Naive thymus-derived CD8-positive, alpha-beta T cell (primary cell): ENCODE data around the gene UHMK1. TPM values are rescaled to one million over a fixed set of nuclear protein-coding genes. Genes with fewer than 3 reads are reported as not detected.
"Not testable (repeated sequence)": the region's sequence is repeated elsewhere in the genome, so short reads cannot be mapped to it uniquely, and the experiment has no call there.

ENCODE experiments used
- ATAC-seq, 2 donors: fragments of 150-1000 bp; cut with Tn5 transposase in 1 of 2; sonication (Bioruptor Pico), chemical (Tn5 transposase) in 1 of 2; 1 replicate in 1 of 2; 2 replicates in 1 of 2; pipeline ENCODE4 v1.10.0; 2021; ENCODE audit warnings: mild to moderate bottlenecking in 2 of 2, moderate library complexity in 2 of 2
- POLR2A ChIA-PET: fragments of 350-600 bp; sonication (Branson Sonifier 250); formaldehyde crosslinking; loops from one replicate; lab custom pipeline; 2021; ENCODE audit warnings: antibody characterized with exemption; lab: Charles Lee
- DNase-seq, 10 donors: peaks; one replicate each; pipeline versions ENCODE4 v3.0.0 to v3.0.0-alpha.2; 2020 to 2022
- H3K27ac Mint-ChIP-seq, 10 donors: one replicate each; pipeline ENCODE4 v1.8.0; 2020 to 2022; ENCODE audit warnings: mild to moderate bottlenecking in 10 of 10, mixed read lengths in 10 of 10, moderate library complexity in 4 of 10, inconsistent platforms in 1 of 10
- H3K27me3 Mint-ChIP-seq, 5 donors: one replicate each; pipeline ENCODE4 v1.8.0; 2021 to 2022; ENCODE audit warnings: mixed read lengths in 5 of 5
- H3K36me3 Mint-ChIP-seq, 3 donors: one replicate each; pipeline ENCODE4 v1.8.0; 2020 to 2022; ENCODE audit warnings: mixed read lengths in 3 of 3, mild to moderate bottlenecking in 2 of 3, inconsistent platforms in 1 of 3
- H3K4me1 Mint-ChIP-seq, 4 donors: one replicate each; pipeline ENCODE4 v1.8.0; 2021 to 2022; ENCODE audit warnings: mixed read lengths in 4 of 4
- H3K4me3 Mint-ChIP-seq, 10 donors: one replicate each; pipeline ENCODE4 v1.8.0; 2020 to 2022; ENCODE audit warnings: mild to moderate bottlenecking in 10 of 10, mixed read lengths in 10 of 10, moderate library complexity in 6 of 10, inconsistent platforms in 1 of 10
- H3K9me3 Mint-ChIP-seq, 9 donors: one replicate each; pipeline ENCODE4 v1.8.0; 2020 to 2022; ENCODE audit warnings: mixed read lengths in 9 of 9, mild to moderate bottlenecking in 3 of 9, inconsistent platforms in 1 of 9, moderate library complexity in 1 of 9
- polyA plus RNA-seq, 3 donors: library from polyadenylated mRNA; unstranded; fragments of 300-500 nt; fragmentation: Illumina TruSeq; gene quantifications; one replicate each; pipeline ENCODE4 v1.2.3, GENCODE V29; 2021
- total RNA-seq, 8 experiments: library from RNA in 2 of 8; stranded (reverse) in 2 of 8; gene quantifications; one replicate each; pipeline ENCODE4 v1.2.3 and lab custom pipeline; 2021 to 2026

UHMK1 gene
- total RNA-seq (10 to 100 TPM; 65.5 to 68.6 TPM), polyA plus RNA-seq (10 to 100 TPM; 48.4 to 75.9 (median 57.6) TPM), total RNA-seq (lab: John Stamatoyannopoulos, UW) (176 to 360 (median 309) reads per million in 6 experiments)

DNA sequence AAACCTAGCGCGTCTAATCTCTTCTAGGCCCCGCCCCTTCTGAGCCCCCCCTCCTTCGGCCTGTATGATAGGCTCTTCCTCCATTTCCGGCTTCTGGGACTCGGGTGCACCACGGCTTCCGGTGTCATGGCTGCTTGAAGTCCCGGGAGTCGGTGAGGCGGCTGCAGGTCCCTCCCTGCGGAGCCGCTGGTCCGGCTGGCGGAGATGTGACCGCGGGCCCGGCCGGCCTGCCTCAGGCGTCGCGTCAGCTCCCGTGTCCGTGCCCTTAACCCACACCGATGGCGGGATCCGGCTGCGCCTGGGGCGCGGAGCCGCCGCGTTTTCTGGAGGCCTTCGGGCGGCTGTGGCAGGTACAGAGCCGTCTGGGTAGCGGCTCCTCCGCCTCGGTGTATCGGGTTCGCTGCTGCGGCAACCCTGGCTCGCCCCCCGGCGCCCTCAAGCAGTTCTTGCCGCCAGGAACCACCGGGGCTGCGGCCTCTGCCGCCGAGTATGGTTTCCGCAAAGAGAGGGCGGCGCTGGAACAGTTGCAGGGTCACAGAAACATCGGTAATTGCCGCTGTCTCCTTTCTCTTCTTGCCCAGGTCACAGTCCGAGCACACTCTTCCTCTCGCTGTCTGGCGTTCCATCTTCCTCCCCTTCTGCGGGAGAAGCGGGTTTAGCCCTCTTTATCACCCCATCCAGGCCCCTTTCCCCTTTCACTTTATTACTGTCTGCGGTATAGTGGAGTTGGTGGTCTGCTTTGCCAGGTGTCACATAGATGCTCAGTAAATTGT, at the start of gene UHMK1:
UHMK1 (plus strand) TSS at position 96 of the 773 bp plus-strand sequence; CDS start at position 279, 183 bp downstream.
- POLR2A ChIA-PET: interaction anchor here (0.6 to 2.2 kb wide), 2 partner anchors 8 to 63 kb away, joined by 3 to 6 read pairs; partner anchors contain the start of gene UAP1
- Mint-ChIP-seq H3K4me3 (peak within 1 kb of the TSS; percentile 83 to 97 (median 90)), H3K27me3 (peaks cover 0 to 2% (median 0%) of the 10 kb centered on the region in 5 donors), H3K4me1 (peaks cover 14 to 47% (median 33%) of the 10 kb centered on the region in 4 donors), H3K9me3 (no peaks in the 10 kb centered on the region), H3K27ac (peak within 1 kb of the TSS; percentile 76 to 98 (median 94)), H3K36me3 (peaks cover 4 to 29% (median 6%) of the 10 kb centered on the region in 3 donors)
- DNase-seq: peak; percentile 77 to 95 (median 88)
- peak; percentile 97 to 98 for ATAC-seq

GRCh38 chr1:162454361-162454760, 43.3 kb upstream of the UHMK1 start:
- H3K27ac Mint-ChIP-seq, ATAC-seq, H3K36me3 Mint-ChIP-seq, H3K9me3 Mint-ChIP-seq, H3K4me1 Mint-ChIP-seq, H3K4me3 Mint-ChIP-seq, DNase-seq, POLR2A ChIA-PET: not testable (repeated sequence)
- peaks cover 3 to 20% (median 7%) of the 10 kb centered on the region in 5 donors for H3K27me3 Mint-ChIP-seq

DNA sequence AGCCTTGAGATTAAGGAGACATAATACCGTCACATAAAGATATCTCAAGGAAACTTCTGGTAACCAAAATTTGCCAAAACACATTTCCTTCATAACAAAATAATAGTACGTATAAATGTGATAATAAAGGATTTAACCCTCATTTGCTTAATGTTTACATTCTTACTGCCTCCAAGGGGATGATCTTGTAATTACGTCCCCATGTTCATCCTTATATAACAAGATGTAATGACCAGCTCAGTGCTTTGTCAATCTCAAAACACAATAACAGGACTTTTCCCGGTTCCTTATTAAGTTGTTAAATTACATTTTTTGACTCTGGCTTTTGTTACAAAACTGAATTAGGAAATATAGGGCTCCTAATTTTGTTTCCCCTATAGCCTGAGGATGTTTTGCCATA, 41.3 kb upstream of the UHMK1 start:
- ATAC-seq: no peak
- no peak for DNase-seq
- Mint-ChIP-seq H3K27me3 (peaks cover 2 to 12% (median 5%) of the 10 kb centered on the region in 5 donors), H3K9me3 (peaks cover 0 to 6% (median 0%) of the 10 kb centered on the region in 9 donors), H3K4me1 (no peaks in the 10 kb centered on the region), H3K4me3 (no peak overlapping the region), H3K27ac (no peak overlapping the region), H3K36me3 (no peaks in the 10 kb centered on the region)
- POLR2A ChIA-PET: no interaction called here

- Mint-ChIP-seq H3K9me3 (peaks cover 0 to 6% (median 0%) of the 10 kb centered on the region in 9 donors), H3K36me3 (no peaks in the 10 kb centered on the region), H3K27ac (no peak overlapping the region), H3K4me1 (no peaks in the 10 kb centered on the region), H3K27me3 (peaks cover 0 to 6% (median 2%) of the 10 kb centered on the region in 5 donors), H3K4me3 (no peak overlapping the region)
- DNase-seq (no peak), ATAC-seq (no peak)
- POLR2A ChIA-PET: no interaction called here
These were observed 39.4 kb upstream of the UHMK1 start for GRCh38 chr1:162458236-162458635.

- H3K9me3 Mint-ChIP-seq: peaks cover 0 to 15% (median 4%) of the 10 kb centered on the region in 9 donors
- peaks cover 0 to 15% (median 0%) of the 10 kb centered on the region in 3 donors for H3K36me3 Mint-ChIP-seq
- peaks cover 2 to 22% (median 5%) of the 10 kb centered on the region in 5 donors for H3K27me3 Mint-ChIP-seq
- H3K4me3 Mint-ChIP-seq, DNase-seq, POLR2A ChIA-PET, H3K27ac Mint-ChIP-seq, H3K4me1 Mint-ChIP-seq, ATAC-seq: not testable (repeated sequence)
These were observed 35.2 kb upstream of the UHMK1 start for GRCh38 chr1:162462425-162462824.

- Mint-ChIP-seq H3K4me1 (no peaks in the 10 kb centered on the region), H3K36me3 (peaks cover 0 to 15% (median 0%) of the 10 kb centered on the region in 3 donors), H3K27me3 (peaks cover 2 to 22% (median 5%) of the 10 kb centered on the region in 5 donors), H3K9me3 (peaks cover 0 to 15% (median 4%) of the 10 kb centered on the region in 9 donors), H3K4me3 (no peak overlapping the region), H3K27ac (no peak overlapping the region)
- DNase-seq (no peak), ATAC-seq (no peak)
- POLR2A ChIA-PET: no interaction called here
These were observed 34.6 kb upstream of the UHMK1 start for GRCh38 chr1:162463021-162463420.

- Mint-ChIP-seq H3K36me3 (peaks cover 0 to 15% (median 0%) of the 10 kb centered on the region in 3 donors), H3K27me3 (peaks cover 9 to 49% (median 12%) of the 10 kb centered on the region in 5 donors), H3K4me1 (no peaks in the 10 kb centered on the region), H3K27ac (no peak overlapping the region), H3K4me3 (no peak overlapping the region), H3K9me3 (peaks cover 0 to 15% (median 4%) of the 10 kb centered on the region in 9 donors)
- ATAC-seq (no peak), DNase-seq (no peak)
- POLR2A ChIA-PET: no interaction called here
These were observed 30.8 kb upstream of the UHMK1 start for GRCh38 chr1:162466797-162467196.

GRCh38 chr1:162470216-162470615, 27.4 kb upstream of the UHMK1 start:
- Mint-ChIP-seq H3K4me1 (no peaks in the 10 kb centered on the region), H3K27me3 (peaks cover 7 to 38% (median 14%) of the 10 kb centered on the region in 5 donors), H3K4me3 (no peak overlapping the region), H3K9me3 (peaks cover 0 to 20% (median 4%) of the 10 kb centered on the region in 9 donors), H3K36me3 (peaks cover 0 to 12% (median 2%) of the 10 kb centered on the region in 3 donors), H3K27ac (no peak overlapping the region)
- DNase-seq: no peak
- POLR2A ChIA-PET: no interaction called here
- ATAC-seq: no peak

DNA sequence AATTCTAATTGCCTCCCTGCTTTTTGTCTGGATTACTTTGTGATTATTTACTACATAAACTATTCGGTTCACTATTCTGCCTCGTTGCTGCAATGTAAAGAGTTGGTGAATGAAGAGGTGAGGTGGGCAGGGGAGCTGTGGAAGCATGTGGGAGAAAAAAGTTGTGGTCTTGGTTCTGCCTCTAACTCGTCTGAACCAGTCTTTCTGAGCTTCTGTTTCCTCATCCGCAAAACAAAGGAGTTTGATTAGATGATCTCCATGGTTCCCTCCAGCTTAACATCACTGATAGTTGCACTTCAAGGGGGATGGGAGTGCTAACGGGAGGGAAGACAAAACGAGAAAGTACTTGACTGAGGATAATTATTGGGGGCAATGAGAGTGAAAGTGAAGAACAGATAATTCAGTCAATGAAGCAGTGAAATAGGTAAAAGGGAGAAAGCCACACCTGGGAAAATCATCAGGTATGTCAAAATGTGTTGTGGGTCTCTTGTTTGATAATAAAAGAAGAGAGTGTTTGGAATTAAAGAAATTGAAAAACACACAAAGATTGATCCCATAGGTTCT, 26.2 kb upstream of the UHMK1 start:
- Mint-ChIP-seq H3K4me3 (no peak overlapping the region), H3K4me1 (no peaks in the 10 kb centered on the region), H3K36me3 (peaks cover 0 to 17% (median 7%) of the 10 kb centered on the region in 3 donors), H3K27me3 (peaks cover 7 to 38% (median 16%) of the 10 kb centered on the region in 5 donors), H3K27ac (no peak overlapping the region), H3K9me3 (peaks cover 0 to 32% (median 9%) of the 10 kb centered on the region in 9 donors)
- ATAC-seq: no peak
- POLR2A ChIA-PET: no interaction called here
- DNase-seq: no peak

DNA sequence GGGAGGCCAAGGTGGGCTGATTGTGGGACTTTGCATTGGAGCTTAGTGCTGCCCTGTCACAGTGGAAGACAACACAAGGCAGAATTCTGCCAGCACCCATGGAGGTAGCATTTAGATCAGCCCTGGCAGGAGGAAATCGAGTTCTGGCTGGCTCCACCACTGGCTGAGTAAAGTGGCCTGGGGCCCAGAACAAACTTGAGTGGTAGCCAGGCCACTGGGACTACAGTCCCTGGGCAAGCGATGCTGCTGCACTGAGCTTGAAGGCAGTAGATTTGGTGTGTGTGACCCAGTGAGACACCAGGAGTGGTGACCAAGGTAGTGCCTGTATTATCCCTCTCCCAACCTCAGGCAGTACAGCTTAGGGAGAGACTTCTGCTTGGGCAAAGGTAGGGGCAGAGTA, 22.5 kb upstream of the UHMK1 start:
- POLR2A ChIA-PET: no interaction called here
- peaks cover 0 to 19% (median 12%) of the 10 kb centered on the region in 3 donors for H3K36me3 Mint-ChIP-seq
- H3K4me1 Mint-ChIP-seq: no peaks in the 10 kb centered on the region
- ATAC-seq (no peak), DNase-seq (no peak)
- peaks cover 0 to 47% (median 14%) of the 10 kb centered on the region in 9 donors for H3K9me3 Mint-ChIP-seq
- no peak overlapping the region for H3K4me3 Mint-ChIP-seq
- no peak overlapping the region for H3K27ac Mint-ChIP-seq
- peaks cover 2 to 28% (median 16%) of the 10 kb centered on the region in 5 donors for H3K27me3 Mint-ChIP-seq

GRCh38 chr1:162475539-162476185, 22.0 kb upstream of the UHMK1 start:
- no peak overlapping the region for H3K4me3 Mint-ChIP-seq
- ATAC-seq (no peak), DNase-seq (no peak)
- no peaks in the 10 kb centered on the region for H3K4me1 Mint-ChIP-seq
- POLR2A ChIA-PET: no interaction called here
- peaks cover 0 to 53% (median 14%) of the 10 kb centered on the region in 9 donors for H3K9me3 Mint-ChIP-seq
- H3K36me3 Mint-ChIP-seq: peaks cover 0 to 19% (median 12%) of the 10 kb centered on the region in 3 donors
- peaks cover 0 to 22% (median 13%) of the 10 kb centered on the region in 5 donors for H3K27me3 Mint-ChIP-seq
- no peak overlapping the region for H3K27ac Mint-ChIP-seq

DNA sequence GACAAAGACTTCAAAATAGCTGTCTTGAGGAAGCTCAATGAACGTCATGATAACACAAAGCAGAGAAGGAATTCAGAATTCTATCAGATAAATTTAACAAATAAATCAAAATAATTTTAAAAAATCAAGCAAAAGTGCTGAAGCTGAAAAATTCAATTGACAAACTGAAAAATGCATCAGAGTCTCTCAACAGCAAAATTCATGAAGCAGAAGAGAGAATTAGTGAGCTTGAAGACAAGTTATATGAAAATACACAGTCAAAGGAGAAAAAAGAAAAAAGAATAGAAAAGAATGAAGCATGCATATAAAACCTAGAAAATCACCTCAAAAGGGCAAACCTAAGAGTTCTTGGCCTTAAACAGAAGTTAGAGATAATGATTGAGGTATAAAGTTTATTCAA, 21.0 kb upstream of the UHMK1 start:
- H3K4me1 Mint-ChIP-seq: no peaks in the 10 kb centered on the region
- no peak for ATAC-seq
- no peak for DNase-seq
- H3K27ac Mint-ChIP-seq: no peak overlapping the region
- H3K9me3 Mint-ChIP-seq: peaks cover 0 to 55% (median 14%) of the 10 kb centered on the region in 9 donors
- H3K27me3 Mint-ChIP-seq: peaks cover 2 to 13% (median 12%) of the 10 kb centered on the region in 5 donors
- POLR2A ChIA-PET: no interaction called here
- H3K4me3 Mint-ChIP-seq: no peak overlapping the region
- peaks cover 0 to 19% (median 12%) of the 10 kb centered on the region in 3 donors for H3K36me3 Mint-ChIP-seq
